COLO829 (cell line): ENCODE data around the gene THAP11.

Experiments
- DNase-seq: peaks from one replicate; pipeline ENCODE4 v3.0.0; 2012; ENCODE audit warnings: low spot score

The THAP11 gene

GRCh38 chr16:67841816-67842508, at the start of gene THAP11:
Gene THAP11, plus strand, starts transcription at chr16:67842320. Its CDS starts 235 bp downstream, at chr16:67842555.
- peak; percentile 86 for DNase-seq

- no peak for DNase-seq
Observed at GRCh38 chr16:67796099-67796718, 45.9 kb upstream of the THAP11 start.

GRCh38 chr16:67800338-67800926, 41.7 kb upstream of the THAP11 start:
- no peak for DNase-seq

GRCh38 chr16:67801241-67801640, 40.9 kb upstream of the THAP11 start:
- no peak for DNase-seq

GRCh38 chr16:67801883-67802282, 40.2 kb upstream of the THAP11 start:
- no peak for DNase-seq

GRCh38 chr16:67803894-67804293, 38.2 kb upstream of the THAP11 start:
- DNase-seq, result no peak

GRCh38 chr16:67804853-67805542, 37.1 kb upstream of the THAP11 start:
- peak; percentile 11 for DNase-seq

GRCh38 chr16:67805718-67806427, 36.2 kb upstream of the THAP11 start:
- no peak for DNase-seq

- peak; percentile 92 for DNase-seq
Observed at GRCh38 chr16:67806428-67807147, 35.5 kb upstream of the THAP11 start, which contains the start of the genes RANBP10 and TSNAXIP1. Gene RANBP10, minus strand, starts transcription at chr16:67806560. Its CDS starts 24 bp downstream, at chr16:67806536. Gene TSNAXIP1, plus strand, starts transcription at chr16:67806889. Its CDS starts 261 bp downstream, at chr16:67807150.

- DNase-seq, result no peak
Observed at GRCh38 chr16:67807148-67807682, 34.9 kb upstream of the THAP11 start.

- DNase-seq, result no peak
Observed at GRCh38 chr16:67811899-67812298, 30.2 kb upstream of the THAP11 start.

GRCh38 chr16:67814567-67814966, 27.6 kb upstream of the THAP11 start:
- no peak for DNase-seq

GRCh38 chr16:67820608-67821259, 21.4 kb upstream of the THAP11 start:
- no peak for DNase-seq

- no peak for DNase-seq
Observed at GRCh38 chr16:67822511-67822910, 19.6 kb upstream of the THAP11 start.

GRCh38 chr16:67825119-67825518, 17.0 kb upstream of the THAP11 start:
- DNase-seq, result no peak

- no peak for DNase-seq
Observed at GRCh38 chr16:67825906-67826305, 16.2 kb upstream of the THAP11 start.

- no peak for DNase-seq
Observed at GRCh38 chr16:67828651-67829050, 13.5 kb upstream of the THAP11 start.

- DNase-seq, result no peak
Observed at GRCh38 chr16:67833030-67833414, 9.1 kb upstream of the THAP11 start.

- DNase-seq, result peak; percentile 81
Observed at GRCh38 chr16:67833415-67834241, 8.5 kb upstream of the THAP11 start.

GRCh38 chr16:67834242-67834614, 7.9 kb upstream of the THAP11 start:
- no peak for DNase-seq
